ENCODE results near the gene SLC39A3.

The SLC39A3 gene

GRCh38 chr19:2744113-2744512, 4.3 kb upstream of the SLC39A3 start:
- DNase-seq, result no peak

DNA sequence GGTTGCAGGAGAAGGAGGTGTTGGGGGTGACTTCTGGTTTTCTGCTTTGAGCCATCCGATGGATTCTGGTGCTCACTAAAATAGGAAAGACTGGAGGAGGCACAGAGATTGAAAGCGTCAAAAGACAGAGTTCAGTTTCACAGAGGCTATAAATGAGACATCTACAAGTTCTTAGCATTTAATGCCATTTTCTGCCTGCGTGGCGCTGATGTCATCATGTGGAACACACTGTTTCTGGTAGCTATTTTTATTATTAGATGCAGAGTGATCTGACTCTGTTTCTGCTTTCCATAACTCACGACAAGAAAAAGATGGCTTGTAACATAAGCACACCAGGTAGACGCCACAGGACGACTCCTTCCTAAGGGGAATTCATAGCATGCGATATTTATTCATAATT, 3.3 kb upstream of the SLC39A3 start:
- DNase-seq, result no peak

- no peak for DNase-seq
Measured at GRCh38 chr19:2740314-2740656, 468 bp upstream of the SLC39A3 start.

DNA sequence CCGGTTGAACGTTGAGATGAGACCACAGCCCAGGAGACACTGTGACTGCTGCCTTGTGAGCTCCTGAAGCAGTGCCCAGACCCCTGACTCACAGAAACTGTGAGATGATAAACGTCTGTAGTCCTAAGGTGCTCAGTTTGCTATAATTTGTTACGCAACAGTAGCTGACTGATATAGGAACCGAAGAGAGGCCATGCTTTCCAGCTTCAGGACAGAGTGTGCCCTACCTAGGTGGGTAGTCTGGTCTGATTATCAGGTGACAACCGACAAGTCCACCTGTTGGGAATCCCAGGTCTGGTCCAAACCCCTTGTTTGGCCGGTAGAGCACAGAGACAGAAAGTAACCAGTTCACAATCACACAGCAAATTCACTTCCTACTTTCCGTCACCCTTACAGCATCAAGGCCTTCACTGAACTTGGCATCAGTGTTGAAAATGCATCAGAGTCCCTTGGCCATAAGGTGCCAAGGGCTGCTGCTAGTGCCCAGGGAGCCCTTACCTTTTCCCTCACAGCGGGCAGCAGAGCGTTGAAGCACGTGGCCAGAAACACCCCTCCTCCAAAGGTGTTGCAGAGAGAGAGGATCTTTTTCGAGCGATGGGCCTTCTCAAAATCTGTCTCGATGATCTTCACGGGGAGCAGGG, 3.1 kb downstream of the SLC39A3 start:
- no peak for DNase-seq

- DNase-seq, result no peak
Measured at GRCh38 chr19:2735374-2735773, 4.4 kb downstream of the SLC39A3 start.

GRCh38 chr19:2734589-2735288, 5.1 kb downstream of the SLC39A3 start:
- no peak for DNase-seq

DNA sequence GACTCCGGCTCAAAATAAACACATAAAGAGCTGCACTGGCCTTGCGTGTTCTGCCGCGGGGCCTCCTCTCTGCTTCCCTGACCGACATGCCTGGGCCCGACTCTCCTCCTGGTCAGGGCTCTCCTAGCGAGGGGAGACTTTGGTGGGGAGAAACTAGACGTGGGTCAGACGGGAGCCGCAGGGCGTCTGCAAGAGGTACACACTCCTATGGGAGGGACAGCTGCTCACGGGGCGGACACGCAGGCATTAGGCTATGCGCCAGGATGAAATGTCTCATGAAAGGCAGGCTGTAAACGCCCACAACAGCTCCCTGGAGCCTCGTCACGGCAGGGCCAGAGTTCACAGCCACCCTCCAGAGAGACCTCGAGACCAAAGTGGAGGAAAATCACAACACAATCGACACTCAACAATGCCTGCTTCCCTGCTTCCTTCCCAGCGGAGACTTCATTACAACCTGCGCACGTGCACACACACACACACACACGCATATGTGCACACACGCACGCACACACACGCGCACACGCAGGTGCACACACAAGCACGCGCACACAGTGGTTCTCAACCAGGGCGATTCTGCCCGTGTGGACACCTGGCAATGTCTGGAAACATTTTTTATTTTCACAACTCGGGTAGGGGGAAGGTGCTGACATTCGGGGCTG, 5.8 kb downstream of the SLC39A3 start:
- no peak for DNase-seq

GRCh38 chr19:2732883-2733282, 6.9 kb downstream of the SLC39A3 start:
- no peak for DNase-seq

GRCh38 chr19:2732157-2732725, 7.6 kb downstream of the SLC39A3 start:
- DNase-seq, result no peak

DNA sequence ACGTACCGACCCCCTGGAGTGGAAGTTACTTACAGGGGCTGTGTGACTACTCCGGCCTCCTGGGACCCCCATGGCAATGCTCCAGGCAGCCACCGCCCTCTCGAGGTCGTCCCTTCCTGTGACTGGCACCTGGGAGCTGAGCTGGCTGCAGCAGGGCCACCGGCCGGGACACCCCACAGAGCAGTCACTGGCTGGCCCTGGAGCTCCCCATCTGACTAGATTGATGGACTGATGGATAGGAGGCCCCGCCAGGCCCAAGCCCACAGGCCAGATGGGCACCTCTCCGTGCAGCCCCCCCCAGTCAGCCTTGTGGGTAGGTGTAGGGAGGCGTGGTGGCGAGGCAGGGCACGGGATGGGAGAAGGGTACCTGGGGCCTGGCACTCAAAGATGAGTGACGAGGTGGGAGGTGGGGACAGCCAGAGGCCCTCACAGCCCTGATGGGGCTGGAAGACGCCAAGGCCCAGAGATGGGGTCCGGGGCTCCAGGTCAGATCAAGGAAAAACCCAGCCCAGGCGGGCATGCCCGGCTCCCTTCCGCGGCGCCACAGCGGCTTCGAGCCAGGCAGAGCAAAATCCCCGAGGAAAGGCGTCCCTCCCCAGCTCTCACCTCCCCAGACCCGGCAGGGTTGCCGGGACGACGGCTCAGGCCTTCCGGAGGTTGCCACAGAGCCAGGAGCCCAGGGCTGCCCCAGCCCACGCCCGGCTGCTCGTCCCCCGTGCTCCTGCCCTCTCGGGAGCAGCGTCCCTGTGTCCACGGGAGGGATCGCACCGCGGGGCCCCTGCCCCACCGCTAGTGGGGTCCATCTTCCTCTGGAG, 8.4 kb downstream of the SLC39A3 start:
- DNase-seq, result no peak

- no peak for DNase-seq
Measured at GRCh38 chr19:2729943-2730818, 9.6 kb downstream of the SLC39A3 start.

GRCh38 chr19:2728783-2729387, 10.9 kb downstream of the SLC39A3 start:
- no peak for DNase-seq

- DNase-seq, result no peak
Measured at GRCh38 chr19:2727640-2727944, 12.2 kb downstream of the SLC39A3 start.

DNA sequence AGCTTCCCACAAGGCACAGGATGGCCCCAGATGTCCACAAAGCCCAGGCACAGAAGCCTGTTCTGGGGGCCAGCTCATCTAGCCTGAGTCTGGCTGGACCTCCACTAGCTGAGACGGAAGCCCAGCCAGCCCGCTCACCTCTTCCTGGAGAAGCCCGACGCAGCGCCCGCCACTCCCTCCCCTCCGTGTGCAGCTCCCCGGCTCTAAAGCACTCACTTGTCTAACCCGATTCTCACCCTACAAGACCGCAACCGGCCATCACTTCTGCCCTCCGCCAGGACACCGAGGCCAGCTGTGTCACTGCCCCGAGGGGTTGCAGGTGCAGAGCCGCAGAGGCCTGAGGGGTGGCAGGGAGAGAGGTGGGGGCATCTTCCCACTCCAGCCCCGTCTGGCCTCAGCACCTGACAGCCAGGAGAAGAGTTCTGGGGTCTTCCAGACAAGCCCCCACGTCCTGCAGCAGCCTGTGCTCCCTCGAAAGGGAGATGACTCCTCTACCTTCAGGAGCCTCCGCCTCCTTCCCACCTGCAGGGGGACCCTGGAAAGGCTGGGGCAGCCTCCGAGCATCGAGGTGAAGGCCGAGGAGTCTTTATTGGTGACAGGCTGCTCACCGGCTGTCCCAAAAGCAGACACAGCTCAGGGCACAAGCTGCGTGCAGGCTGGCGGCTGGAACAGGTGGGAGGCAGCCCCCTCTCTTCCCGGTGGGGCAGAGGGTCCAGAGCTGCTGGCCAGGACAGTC, 12.7 kb downstream of the SLC39A3 start:
- DNase-seq, result no peak

- DNase-seq, result no peak
Measured at GRCh38 chr19:2726160-2726855, 13.5 kb downstream of the SLC39A3 start.

DNA sequence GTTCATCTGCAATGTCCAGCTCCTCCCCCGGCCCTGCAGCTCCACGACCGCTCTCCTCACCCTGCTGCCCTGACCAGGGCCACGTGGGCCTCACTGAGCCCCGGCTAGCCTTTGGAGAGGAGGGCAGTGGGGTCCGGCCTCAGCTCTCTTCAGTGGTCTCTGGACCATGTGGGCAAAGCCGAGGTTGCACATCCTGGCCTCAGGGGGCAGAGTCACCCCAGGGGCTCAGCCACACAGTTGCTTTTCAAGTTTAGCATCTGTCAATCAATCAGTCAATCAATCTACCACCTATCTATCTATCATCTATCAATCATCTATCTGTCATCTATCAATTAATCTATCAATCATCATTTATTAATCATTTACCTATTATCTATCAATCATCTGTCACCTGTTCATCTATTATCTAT, 15.7 kb downstream of the SLC39A3 start:
- no peak for DNase-seq

- DNase-seq, result no peak
Measured at GRCh38 chr19:2723747-2724146, 16.1 kb downstream of the SLC39A3 start.

GRCh38 chr19:2723345-2723715, 16.5 kb downstream of the SLC39A3 start:
- DNase-seq, result no peak

- DNase-seq, result no peak
Measured at GRCh38 chr19:2722541-2723344, 17.1 kb downstream of the SLC39A3 start.

Measured in NCI-H2171 treated with DMSO at 0.1 percent for 48 hours (cell line).